Ovary (tissue), 3 donors: ENCODE measurements around the gene GALNT6.

Experiments used
- EP300 ChIP-seq: sonication (generic); formaldehyde crosslinking; IDR thresholded peaks from one replicate; pipeline ENCODE4 v1.6.1; 2017; ENCODE audit warnings: antibody characterized with exemption
- POLR2A ChIP-seq: fragments of 450-650 bp; IDR thresholded peaks from one replicate; pipeline ENCODE4 v1.6.1; 2017; ENCODE audit warnings: antibody characterized with exemption, mild to moderate bottlenecking, moderate library complexity
- TF ChIP-seq, protein P1 (sequence below), 3 donors: fragments of 450-650 bp in 2 of 3; fragments of 200-600 bp in 1 of 3; IDR thresholded peaks; one replicate each; pipeline versions ENCODE4 v1.5.1 to v1.8.0; 2016 to 2022; ENCODE audit warnings: antibody characterized with exemption in 3 of 3, mild to moderate bottlenecking in 1 of 3
- donor health status: DM: no; HTN: no; CAD: no.

DNA sequence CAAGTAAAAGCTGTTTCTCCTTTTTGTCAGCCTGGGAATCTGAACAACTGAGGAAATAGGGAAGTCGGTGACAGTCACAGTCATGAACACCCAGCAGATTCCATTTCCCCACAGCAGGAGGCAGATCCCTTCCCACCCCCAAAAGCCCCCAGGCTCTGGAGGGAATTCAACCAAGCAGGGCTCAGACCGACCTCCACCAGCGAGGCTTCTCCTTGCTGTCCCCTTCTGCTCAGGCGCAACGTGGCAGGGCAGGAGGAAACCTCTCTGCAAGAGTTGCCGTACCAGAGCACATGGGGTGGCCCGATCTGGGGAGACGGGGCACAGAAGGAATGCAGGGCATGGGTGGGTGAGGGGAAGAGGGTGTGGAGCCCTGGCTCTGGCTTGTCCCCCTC is 319 bp downstream of the GALNT6 start:
- TF ChIP-seq EP300: no peak
- no peak for TF ChIP-seq POLR2A
- TF ChIP-seq, protein P1, sequence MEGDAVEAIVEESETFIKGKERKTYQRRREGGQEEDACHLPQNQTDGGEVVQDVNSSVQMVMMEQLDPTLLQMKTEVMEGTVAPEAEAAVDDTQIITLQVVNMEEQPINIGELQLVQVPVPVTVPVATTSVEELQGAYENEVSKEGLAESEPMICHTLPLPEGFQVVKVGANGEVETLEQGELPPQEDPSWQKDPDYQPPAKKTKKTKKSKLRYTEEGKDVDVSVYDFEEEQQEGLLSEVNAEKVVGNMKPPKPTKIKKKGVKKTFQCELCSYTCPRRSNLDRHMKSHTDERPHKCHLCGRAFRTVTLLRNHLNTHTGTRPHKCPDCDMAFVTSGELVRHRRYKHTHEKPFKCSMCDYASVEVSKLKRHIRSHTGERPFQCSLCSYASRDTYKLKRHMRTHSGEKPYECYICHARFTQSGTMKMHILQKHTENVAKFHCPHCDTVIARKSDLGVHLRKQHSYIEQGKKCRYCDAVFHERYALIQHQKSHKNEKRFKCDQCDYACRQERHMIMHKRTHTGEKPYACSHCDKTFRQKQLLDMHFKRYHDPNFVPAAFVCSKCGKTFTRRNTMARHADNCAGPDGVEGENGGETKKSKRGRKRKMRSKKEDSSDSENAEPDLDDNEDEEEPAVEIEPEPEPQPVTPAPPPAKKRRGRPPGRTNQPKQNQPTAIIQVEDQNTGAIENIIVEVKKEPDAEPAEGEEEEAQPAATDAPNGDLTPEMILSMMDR (IDR thresholded peaks at IDR 0.05): no peak
